Measurements from ENCODE around the gene KLK10.

GRCh38 chr19:50972795-50973376 lies 46.6 kb downstream of the KLK10 start:
- TF ChIP-seq POLR2A (IDR thresholded peaks at IDR 0.05; ENCODE audit: low read length) (no peak), GATA1 (IDR thresholded peaks at IDR 0.05; ENCODE audit: low read depth, low read length) (no peak)
